Lung (tissue), 12 donors: Measurements from ENCODE around the gene STX8. TPM values are rescaled to one million over a fixed set of nuclear protein-coding genes. Genes with fewer than 3 reads are reported as not detected.

ENCODE experiments used
- ATAC-seq: fragments of 200-7000 bp; cut with Tn5 transposase; one replicate; pipeline ENCODE4 v1.9.1; 2020; ENCODE audit warnings: moderate number of reproducible peaks; ENCODE audit not compliant: insufficient read depth, low FRiP score
- DNase-seq, 3 donors: peaks; one replicate each; pipeline ENCODE4 v3.0.0-alpha.2; 2013 to 2017
- H3K27ac ChIP-seq, 2 donors: one replicate each; pipeline ENCODE4 v1.5.1; 2013; ENCODE audit warnings: mild to moderate bottlenecking in 2 of 2, moderate library complexity in 2 of 2, control low read depth in 1 of 2, inconsistent platforms in 1 of 2, low read depth in 1 of 2, low read length in 1 of 2
- H3K27me3 ChIP-seq, 3 donors: one replicate each; pipeline ENCODE4 v1.5.1; 2013; ENCODE audit warnings: low read length in 2 of 3; ENCODE audit not compliant: control insufficient read depth in 3 of 3, insufficient read depth in 3 of 3
- H3K36me3 ChIP-seq, 4 donors: one replicate each; pipeline ENCODE4 v1.5.1; 2013; ENCODE audit warnings: low read length in 4 of 4, mild to moderate bottlenecking in 1 of 4, moderate library complexity in 1 of 4; ENCODE audit not compliant: control insufficient read depth in 4 of 4, insufficient read depth in 4 of 4
- H3K4me1 ChIP-seq, 5 donors: one replicate each; pipeline ENCODE4 v1.5.1; 2013; ENCODE audit warnings: low read length in 5 of 5, mild to moderate bottlenecking in 2 of 5, moderate library complexity in 1 of 5; ENCODE audit not compliant: control insufficient read depth in 5 of 5, insufficient read depth in 5 of 5
- H3K4me3 ChIP-seq: one replicate; pipeline ENCODE4 v1.5.1; 2013; ENCODE audit warnings: mild to moderate bottlenecking, control low read depth, moderate library complexity
- H3K9ac ChIP-seq, 2 donors: one replicate each; pipeline ENCODE4 v1.5.1; 2013; ENCODE audit warnings: low read length in 2 of 2, control low read depth in 1 of 2; ENCODE audit not compliant: insufficient read depth in 1 of 2
- H3K9me3 ChIP-seq, 4 donors: one replicate each; pipeline ENCODE4 v1.5.1; 2013; ENCODE audit warnings: low read length in 3 of 4, mild to moderate bottlenecking in 1 of 4, moderate library complexity in 1 of 4; ENCODE audit not compliant: control insufficient read depth in 4 of 4, insufficient read depth in 3 of 4
- WGBS, 2 donors: extraction: QIAGEN DNeasy Blood & Tissue Kit; methylation state at CpG; one replicate each; pipeline ENCODE4 v1.1.7; 2013; 5-methylcytosine and 5-hydroxymethylcytosine counted together
- polyA plus RNA-seq, 2 donors: library from polyadenylated mRNA; stranded (reverse); fragments of 200-250 nt; gene quantifications; one replicate each; pipeline ENCODE4 v1.2.1, GENCODE V29; 2013
- total RNA-seq, 2 donors: library from RNA; depleted of rRNA in 1 of 2; stranded (reverse); fragments of >200 nt in 1 of 2; gene quantifications; one replicate each; pipeline ENCODE4 v1.2.1, GENCODE V29; 2014 to 2021
- TF ChIP-seq, protein P1 (sequence below): IDR thresholded peaks from 2 replicates; pipeline ENCODE4 v1.5.1; 2012; ENCODE audit warnings: mild to moderate bottlenecking; ENCODE audit errors: control extremely low read depth, extremely low read depth
- donor health status: control.
- donor health status: control.
- donor health status: Bipolar disorder and iron deficiency.
- donor health status: healthy.
- donor health status: DM: yes; HTN: yes; CAD: no.

Gene STX8
- total and polyA plus RNA-seq, 4 donors, result 36.5 to 81.1 (median 63.2) TPM

DNA sequence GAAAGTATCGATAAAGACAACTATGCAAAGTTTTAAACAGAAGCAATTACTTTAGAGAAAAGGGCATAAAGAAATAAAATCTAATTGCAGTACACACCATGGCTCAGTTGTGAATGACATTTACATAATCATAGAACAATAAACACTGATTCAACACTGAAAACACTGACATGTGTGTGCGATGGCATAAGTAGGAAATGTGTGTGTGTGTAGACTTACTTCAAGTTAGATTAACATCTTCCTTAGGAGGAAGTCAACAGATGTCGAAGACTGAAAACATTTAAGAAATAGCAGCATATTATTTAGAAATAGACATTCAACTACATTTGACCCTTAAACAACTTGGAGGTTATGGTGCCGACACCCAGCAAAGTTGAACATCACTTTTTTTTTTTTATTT is 172.4 kb downstream of the STX8 start:
- TF ChIP-seq, protein P1, sequence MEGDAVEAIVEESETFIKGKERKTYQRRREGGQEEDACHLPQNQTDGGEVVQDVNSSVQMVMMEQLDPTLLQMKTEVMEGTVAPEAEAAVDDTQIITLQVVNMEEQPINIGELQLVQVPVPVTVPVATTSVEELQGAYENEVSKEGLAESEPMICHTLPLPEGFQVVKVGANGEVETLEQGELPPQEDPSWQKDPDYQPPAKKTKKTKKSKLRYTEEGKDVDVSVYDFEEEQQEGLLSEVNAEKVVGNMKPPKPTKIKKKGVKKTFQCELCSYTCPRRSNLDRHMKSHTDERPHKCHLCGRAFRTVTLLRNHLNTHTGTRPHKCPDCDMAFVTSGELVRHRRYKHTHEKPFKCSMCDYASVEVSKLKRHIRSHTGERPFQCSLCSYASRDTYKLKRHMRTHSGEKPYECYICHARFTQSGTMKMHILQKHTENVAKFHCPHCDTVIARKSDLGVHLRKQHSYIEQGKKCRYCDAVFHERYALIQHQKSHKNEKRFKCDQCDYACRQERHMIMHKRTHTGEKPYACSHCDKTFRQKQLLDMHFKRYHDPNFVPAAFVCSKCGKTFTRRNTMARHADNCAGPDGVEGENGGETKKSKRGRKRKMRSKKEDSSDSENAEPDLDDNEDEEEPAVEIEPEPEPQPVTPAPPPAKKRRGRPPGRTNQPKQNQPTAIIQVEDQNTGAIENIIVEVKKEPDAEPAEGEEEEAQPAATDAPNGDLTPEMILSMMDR, result no peak
- WGBS, 2 donors, result 58 to 88% methylated on average over 4 of the region's 4 CpGs
- no peaks in the 10 kb centered on the region for H3K9me3 ChIP-seq

DNA sequence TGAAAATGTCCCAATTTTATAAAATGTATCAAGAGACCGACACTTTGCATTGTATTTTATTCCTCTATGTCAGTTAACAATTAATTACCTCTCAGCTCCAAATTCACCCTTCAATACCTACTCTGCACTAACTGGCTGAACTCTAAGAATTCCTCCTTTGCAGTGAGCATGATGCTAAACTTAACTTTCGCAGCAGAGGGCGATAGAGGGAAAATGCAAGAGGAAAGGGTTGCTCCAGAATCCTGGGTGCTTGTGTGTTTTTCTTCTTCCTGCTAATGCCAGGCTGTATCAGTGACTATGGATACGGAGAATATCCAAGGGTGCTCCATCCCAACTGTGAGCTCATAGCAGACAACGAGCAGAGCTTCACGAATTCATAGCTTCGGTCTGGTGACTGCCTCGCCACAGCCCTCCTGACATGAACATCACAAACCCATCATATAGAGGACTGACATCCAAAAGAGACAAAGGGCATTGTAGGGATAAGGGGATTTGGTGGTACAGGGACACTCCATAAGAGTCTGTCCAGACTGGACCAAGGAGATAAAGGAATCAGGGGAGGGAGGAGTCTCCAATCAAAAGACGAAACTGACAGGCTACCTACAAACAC is 172.9 kb downstream of the STX8 start:
- Histone ChIP-seq H3K4me3 (no peak overlapping the region), H3K9me3 (no peaks in the 10 kb centered on the region), H3K9ac (no peak overlapping the region), H3K27me3 (no peaks in the 10 kb centered on the region), H3K4me1 (no peaks in the 10 kb centered on the region), H3K36me3 (no peaks in the 10 kb centered on the region), H3K27ac (no peak overlapping the region)
- ATAC-seq (no peak), DNase-seq (no peak)
- 95 to 96% methylated on average over 9 of the region's 9 CpGs for WGBS, 2 donors
- TF ChIP-seq, protein P1, result no peak

More for the DNA sequence above, 172.4 kb downstream of the STX8 start:
- ATAC-seq (no peak), DNase-seq (no peak)
- Histone ChIP-seq H3K27me3 (no peaks in the 10 kb centered on the region), H3K4me1 (no peaks in the 10 kb centered on the region), H3K9ac (no peak overlapping the region), H3K27ac (no peak overlapping the region), H3K36me3 (no peaks in the 10 kb centered on the region), H3K4me3 (no peak overlapping the region)

DNA sequence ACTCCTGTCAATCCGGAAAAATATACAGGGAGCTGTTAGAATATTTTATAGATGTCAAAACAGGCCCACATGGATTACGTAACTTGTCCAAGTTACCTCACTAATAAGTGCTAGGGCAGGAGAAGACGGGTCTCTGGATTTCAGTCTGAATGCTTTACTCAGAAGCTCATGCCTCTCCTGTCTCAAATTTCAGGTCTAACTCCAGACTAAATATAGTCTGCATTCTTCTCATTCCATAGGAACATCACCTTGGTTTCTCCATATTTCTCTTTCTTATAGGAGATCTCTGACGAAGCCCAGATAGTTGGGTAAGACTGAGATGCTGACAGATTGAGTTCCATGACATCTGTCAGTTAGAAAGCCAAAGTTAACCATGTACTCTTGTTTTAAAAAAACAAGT is 174.2 kb downstream of the STX8 start:
- Histone ChIP-seq H3K27me3 (no peaks in the 10 kb centered on the region), H3K4me3 (no peak overlapping the region), H3K27ac (no peak overlapping the region), H3K4me1 (no peaks in the 10 kb centered on the region), H3K9me3 (no peaks in the 10 kb centered on the region), H3K9ac (no peak overlapping the region), H3K36me3 (no peaks in the 10 kb centered on the region)
- TF ChIP-seq, protein P1, result no peak
- DNase-seq (no peak), ATAC-seq (no peak)
- WGBS, 2 donors, result 60 to 73% methylated on average over 4 of the region's 4 CpGs

DNA sequence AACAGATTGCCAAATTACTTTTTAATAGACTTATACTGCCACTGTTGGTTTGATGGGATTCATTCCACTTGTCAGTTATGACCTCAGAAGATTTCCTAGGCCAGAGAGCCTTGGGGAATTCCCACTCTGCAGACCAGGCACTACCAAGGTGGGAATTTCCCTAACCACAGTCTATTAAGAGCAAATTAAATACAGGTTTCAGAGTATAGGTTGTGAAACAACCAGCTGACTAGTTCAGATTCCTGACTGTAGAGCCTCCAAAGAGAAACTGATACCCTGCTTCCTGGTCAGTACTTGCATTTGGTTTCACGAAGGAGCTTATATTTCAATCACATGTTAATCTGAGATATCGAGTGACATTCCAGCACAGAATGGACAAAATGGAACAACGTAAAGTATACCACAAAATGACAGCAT is 186.5 kb downstream of the STX8 start:
- Histone ChIP-seq H3K4me3 (no peak overlapping the region), H3K9ac (no peak overlapping the region), H3K4me1 (peaks cover 0 to 3% (median 0%) of the 10 kb centered on the region in 5 donors), H3K27me3 (no peaks in the 10 kb centered on the region), H3K27ac (no peak overlapping the region), H3K9me3 (peaks cover 0 to 4% (median under 1%) of the 10 kb centered on the region in 4 donors), H3K36me3 (no peaks in the 10 kb centered on the region)
- TF ChIP-seq, protein P1, result no peak
- peak in 1 of 3 donors; percentile 18 for DNase-seq
- ATAC-seq, result peak; percentile 72
- 65 to 73% methylated on average over 3 of the region's 3 CpGs for WGBS, 2 donors
